HT1080 (cell line): ENCODE data around the gene SERP2. TPM values are rescaled to one million over a fixed set of nuclear protein-coding genes. Genes with fewer than 3 reads are reported as not detected.

Source experiments
- DNase-seq: peaks from one replicate; pipeline ENCODE4 v3.0.0-alpha.2; 2015; ENCODE audit warnings: low read depth
- total RNA-seq: library from RNA; depleted of rRNA; stranded (reverse); fragments of >200 nt; shearing (Covaris generic); gene quantifications from 2 replicates; pipeline ENCODE4 v1.2.3, GENCODE V29; 2014

The SERP2 gene
- total RNA-seq, 1 experiment from 2014 or later = not detected

GRCh38 chr13:44410328-44410859, 36.8 kb downstream of the SERP2 start:
- no peak for DNase-seq

- DNase-seq = no peak
Observed at GRCh38 chr13:44411841-44412240, 38.2 kb downstream of the SERP2 start.

- no peak for DNase-seq
Observed at GRCh38 chr13:44412346-44412935, 38.8 kb downstream of the SERP2 start.

- DNase-seq = no peak
Observed at GRCh38 chr13:44413095-44413494, 39.5 kb downstream of the SERP2 start.

- no peak for DNase-seq
Observed at GRCh38 chr13:44414716-44415115, 41.1 kb downstream of the SERP2 start.

- DNase-seq = no peak
Observed at GRCh38 chr13:44415815-44416214, 42.2 kb downstream of the SERP2 start.

GRCh38 chr13:44416301-44416700, 42.7 kb downstream of the SERP2 start:
- no peak for DNase-seq

- no peak for DNase-seq
Observed at GRCh38 chr13:44416744-44417143, 43.1 kb downstream of the SERP2 start.

- no peak for DNase-seq
Observed at GRCh38 chr13:44417446-44417845, 43.8 kb downstream of the SERP2 start.

GRCh38 chr13:44417876-44418275, 44.3 kb downstream of the SERP2 start:
- no peak for DNase-seq

- no peak for DNase-seq
Observed at GRCh38 chr13:44420376-44421220, 47.0 kb downstream of the SERP2 start.

- DNase-seq = no peak
Observed at GRCh38 chr13:44421853-44422525, 48.4 kb downstream of the SERP2 start.

GRCh38 chr13:44422755-44423643, 49.4 kb downstream of the SERP2 start:
- DNase-seq = no peak

- DNase-seq = no peak
Observed at GRCh38 chr13:44423824-44424223, 50.2 kb downstream of the SERP2 start.

- DNase-seq = no peak
Observed at GRCh38 chr13:44425041-44425814, 51.6 kb downstream of the SERP2 start.

GRCh38 chr13:44425815-44426078, 52.1 kb downstream of the SERP2 start:
- DNase-seq = no peak

GRCh38 chr13:44426461-44426860, 52.8 kb downstream of the SERP2 start:
- DNase-seq = no peak

GRCh38 chr13:44429311-44429710, 55.7 kb downstream of the SERP2 start:
- DNase-seq = no peak

GRCh38 chr13:44431150-44431549, 57.5 kb downstream of the SERP2 start:
- DNase-seq = no peak

- peak; percentile 60 for DNase-seq
Observed at GRCh38 chr13:44432650-44433049, 59.0 kb downstream of the SERP2 start.
